Kidney (tissue), 14 donors: ENCODE measurements around the gene CD44. TPM values are rescaled to one million over a fixed set of nuclear protein-coding genes. Genes with fewer than 3 reads are reported as not detected.
A peak's percentile ranks its signal among the peaks of the same experiment; 100 is the strongest.

Source experiments
- DNase-seq, 5 donors: peaks; one replicate each; pipeline ENCODE4 v3.0.0-alpha.2; 2013 to 2020
- FAIRE-seq: peaks from 2 replicates; lab custom pipeline; 2012; peaks lifted over from hg19 to GRCh38; lab: Jason Lieb, UNC
- H3K27ac ChIP-seq, 2 donors: one replicate each; pipeline ENCODE4 v1.7.0; 2013; ENCODE audit warnings: low read depth in 2 of 2, low read length in 2 of 2, inconsistent platforms in 1 of 2
- H3K27me3 ChIP-seq: one replicate; pipeline ENCODE4 v1.7.1; 2013; ENCODE audit warnings: low read length, inconsistent platforms; ENCODE audit not compliant: control insufficient read depth, insufficient read depth
- H3K36me3 ChIP-seq, 3 donors: one replicate each; pipeline versions ENCODE4 v1.7.0 to v1.7.1; 2013; ENCODE audit warnings: low read length in 3 of 3, control low read depth in 1 of 3, inconsistent platforms in 1 of 3; ENCODE audit not compliant: insufficient read depth in 3 of 3, control insufficient read depth in 2 of 3
- H3K4me1 ChIP-seq, 3 donors: one replicate each; pipeline versions ENCODE4 v1.7.0 to v1.7.1; 2013; ENCODE audit warnings: low read length in 3 of 3, inconsistent platforms in 1 of 3, low read depth in 1 of 3; ENCODE audit not compliant: control insufficient read depth in 2 of 3, insufficient read depth in 2 of 3
- H3K4me3 ChIP-seq, 3 donors: one replicate each; pipeline versions ENCODE4 v1.7.0 to v1.8.1; 2013; ENCODE audit warnings: low read length in 3 of 3, control low read depth in 1 of 3, inconsistent platforms in 1 of 3
- H3K9ac ChIP-seq, 3 donors: one replicate each; pipeline versions ENCODE4 v1.7.0 to v1.7.1; 2013; ENCODE audit warnings: low read length in 3 of 3, control low read depth in 1 of 3, inconsistent platforms in 1 of 3
- H3K9me3 ChIP-seq, 3 donors: one replicate each; pipeline versions ENCODE4 v1.7.0 to v1.7.1; 2013; ENCODE audit warnings: low read length in 3 of 3, control low read depth in 1 of 3, inconsistent platforms in 1 of 3; ENCODE audit not compliant: control insufficient read depth in 2 of 3, insufficient read depth in 1 of 3
- CTCF ChIP-seq: IDR thresholded peaks from 3 replicates; pipeline ENCODE4 v1.5.1; 2012; ENCODE audit warnings: mild to moderate bottlenecking, moderate library complexity, borderline replicate concordance; ENCODE audit not compliant: insufficient read depth; ENCODE audit errors: extremely low read depth
- intact Hi-C: fragments of 100-400 bp; cut with DNase I; formaldehyde crosslinking; loops from one replicate; pipeline ENCODE4 v1.11.1; 2022
- polyA plus RNA-seq: library from polyadenylated mRNA; stranded (reverse); fragments of 350-450 nt; fragmentation: Illumina TruSeq; extraction: RNeasy Lipid Tissue Mini Kit (QIAGEN cat#74804); gene quantifications from one replicate; pipeline ENCODE4 v1.2.3, GENCODE V29; 2014; ENCODE audit warnings: low read depth, low replicate concordance; ENCODE audit not compliant: insufficient read depth
- total RNA-seq: library from RNA; stranded (reverse); fragmentation: NEBNext Ultra II Directional; extraction: Animal tissue kit (Norgen Biotek cat#: 25700); gene quantifications from one replicate; pipeline ENCODE4 v1.2.1, GENCODE V29; 2021
- donor health status: control.
- donor health status: control.
- donor health status: control.
- donor health status: control.
- donor health status: control.
- donor health status: DM: yes; HTN: yes; CAD: no.
- donor health status: Normal renal cell carcinoma (clear cell type).

CD44 gene
- total and polyA plus RNA-seq, 2 donors from 2014 or later, result 13.8 to 235 TPM

GRCh38 chr11:35099278-35100012 is 39.5 kb upstream of the CD44 start:
- peak overlapping the region; percentile 9 to 12 for H3K27ac ChIP-seq
- FAIRE-seq, result no peak
- H3K4me1 ChIP-seq, result peaks cover 0 to 3% (median 0%) of the 10 kb centered on the region in 3 donors
- TF ChIP-seq CTCF, result no peak
- no peaks in the 10 kb centered on the region for H3K36me3 ChIP-seq
- H3K9me3 ChIP-seq, result no peaks in the 10 kb centered on the region
- no peak for DNase-seq
- no peak overlapping the region for H3K9ac ChIP-seq
- H3K27me3 ChIP-seq, result no peaks in the 10 kb centered on the region
- intact Hi-C loops, result no loop called here
- no peak overlapping the region for H3K4me3 ChIP-seq

- intact Hi-C loops, result no loop called here
- Histone ChIP-seq H3K9ac (no peak overlapping the region), H3K27me3 (no peaks in the 10 kb centered on the region), H3K27ac (peak overlapping the region; percentile 9 to 12), H3K9me3 (no peaks in the 10 kb centered on the region), H3K4me1 (peaks cover 0 to 3% (median 0%) of the 10 kb centered on the region in 3 donors), H3K4me3 (no peak overlapping the region), H3K36me3 (no peaks in the 10 kb centered on the region)
- no peak for TF ChIP-seq CTCF
- peak in 2 of 5 donors; percentile 52 to 81 for DNase-seq
- no peak for FAIRE-seq
These were observed 39.0 kb upstream of the CD44 start for GRCh38 chr11:35100013-35100383.

- DNase-seq, result no peak
- no peaks in the 10 kb centered on the region for H3K36me3 ChIP-seq
- no peak overlapping the region for H3K9ac ChIP-seq
- H3K27ac ChIP-seq, result no peak overlapping the region
- TF ChIP-seq CTCF, result no peak
- no peak overlapping the region for H3K4me3 ChIP-seq
- H3K9me3 ChIP-seq, result no peaks in the 10 kb centered on the region
- FAIRE-seq, result no peak
- H3K4me1 ChIP-seq, result peaks cover 0 to 3% (median 0%) of the 10 kb centered on the region in 3 donors
- H3K27me3 ChIP-seq, result no peaks in the 10 kb centered on the region
- intact Hi-C loops, result no loop called here
These were observed 37.7 kb upstream of the CD44 start for GRCh38 chr11:35101223-35101622.

- no peaks in the 10 kb centered on the region for H3K27me3 ChIP-seq
- no peak overlapping the region for H3K4me3 ChIP-seq
- no peaks in the 10 kb centered on the region for H3K9me3 ChIP-seq
- peaks cover 0 to 3% (median 0%) of the 10 kb centered on the region in 3 donors for H3K4me1 ChIP-seq
- H3K9ac ChIP-seq, result no peak overlapping the region
- DNase-seq (peak in 1 of 5 donors; percentile 37), FAIRE-seq (no peak)
- no peak overlapping the region for H3K27ac ChIP-seq
- TF ChIP-seq CTCF, result no peak
- no peaks in the 10 kb centered on the region for H3K36me3 ChIP-seq
- intact Hi-C loops, result no loop called here
These were observed 36.7 kb upstream of the CD44 start for GRCh38 chr11:35102267-35102666.
